Measurements from ENCODE around the gene CFAP157. TPM values are rescaled to one million over a fixed set of nuclear protein-coding genes. Genes with fewer than 3 reads are reported as not detected.

The CFAP157 gene
- total RNA-seq, 4 donors from 2014 or later: 0.90 to 1.2 TPM; not detected in 2

- no peaks in the 10 kb centered on the region for H3K27me3 ChIP-seq
- peak overlapping the region; percentile 3 to 81 (median 52) for H3K27ac ChIP-seq
- WGBS, 2 donors: 76 to 79% methylated on average over 12 to 19 of the region's 19 CpGs
- TF ChIP-seq CTCF (IDR thresholded peaks at IDR 0.05) (no peak), POLR2A (IDR thresholded peaks at IDR 0.05) (no peak), EP300 (IDR thresholded peaks at IDR 0.05) (no peak)
- H3K9me3 ChIP-seq: no peaks in the 10 kb centered on the region
- H3K36me3 ChIP-seq: peaks cover 0 to 27% (median 0%) of the 10 kb centered on the region in 3 donors
- DNase-seq (ENCODE audit: low spot score in 2 of 2): no peak
- H3K4me3 ChIP-seq: no peak overlapping the region
- H3K4me1 ChIP-seq: peaks cover 0 to 20% (median 5%) of the 10 kb centered on the region in 4 donors
These were observed 33.0 kb downstream of the CFAP157 start for GRCh38 chr9:127739614-127740330.

GRCh38 chr9:127741831-127742434, 35.1 kb downstream of the CFAP157 start:
- 74 to 75% methylated on average over 38 of the region's 38 CpGs for WGBS, 2 donors
- Histone ChIP-seq H3K9me3 (no peaks in the 10 kb centered on the region), H3K4me1 (peaks cover 0 to 16% (median 4%) of the 10 kb centered on the region in 4 donors), H3K36me3 (peaks cover 0 to 27% (median 0%) of the 10 kb centered on the region in 3 donors), H3K27me3 (no peaks in the 10 kb centered on the region), H3K27ac (peak overlapping the region in 2 of 4 donors; percentile 9 to 81), H3K4me3 (peak overlapping the region in 1 of 4 donors; percentile 21)
- DNase-seq (ENCODE audit: low spot score in 2 of 2): no peak
- TF ChIP-seq POLR2A (IDR thresholded peaks at IDR 0.05) (no peak), CTCF (IDR thresholded peaks at IDR 0.05) (no peak), EP300 (IDR thresholded peaks at IDR 0.05) (no peak)

- Histone ChIP-seq H3K27me3 (no peaks in the 10 kb centered on the region), H3K4me3 (peak overlapping the region in 1 of 4 donors; percentile 21), H3K36me3 (peaks cover 0 to 27% (median 0%) of the 10 kb centered on the region in 3 donors), H3K27ac (peak overlapping the region in 2 of 4 donors; percentile 7 to 9), H3K4me1 (peaks cover 0 to 16% (median 4%) of the 10 kb centered on the region in 4 donors), H3K9me3 (no peaks in the 10 kb centered on the region)
- DNase-seq (ENCODE audit: low spot score in 2 of 2): no peak
- WGBS, 2 donors: 51 to 76% methylated on average over 33 of the region's 33 CpGs
- no peak for TF ChIP-seq CTCF (IDR thresholded peaks at IDR 0.05)
- TF ChIP-seq EP300 (IDR thresholded peaks at IDR 0.05): no peak
- TF ChIP-seq POLR2A (IDR thresholded peaks at IDR 0.05): no peak
These were observed 35.8 kb downstream of the CFAP157 start for GRCh38 chr9:127742435-127743088.

- no peak overlapping the region for H3K27ac ChIP-seq
- DNase-seq (ENCODE audit: low spot score in 2 of 2): no peak
- WGBS, 2 donors: 89 to 94% methylated on average over 12 to 18 of the region's 19 CpGs
- H3K4me3 ChIP-seq: no peak overlapping the region
- H3K4me1 ChIP-seq: peaks cover 0 to 16% (median 4%) of the 10 kb centered on the region in 4 donors
- TF ChIP-seq EP300 (IDR thresholded peaks at IDR 0.05): no peak
- no peak for TF ChIP-seq CTCF (IDR thresholded peaks at IDR 0.05)
- no peak for TF ChIP-seq POLR2A (IDR thresholded peaks at IDR 0.05)
- peaks cover 0 to 31% (median 0%) of the 10 kb centered on the region in 3 donors for H3K36me3 ChIP-seq
- no peaks in the 10 kb centered on the region for H3K9me3 ChIP-seq
- no peaks in the 10 kb centered on the region for H3K27me3 ChIP-seq
These were observed 37.8 kb downstream of the CFAP157 start for GRCh38 chr9:127744398-127745110.
